DOHH2 (cell line): ENCODE data around the gene PSG7.
"Not testable (repeated sequence)": the region's sequence is repeated elsewhere in the genome, so short reads cannot be mapped to it uniquely, and the experiment has no call there.

Experiments
- H3F3A ChIP-seq: fragments of 200-600 bp; sonication (generic), shearing (Covaris generic); 2 replicates; pipeline ENCODE4 v1.6.0; 2016; ENCODE audit warnings: antibody characterized with exemption, mild to moderate bottlenecking; ENCODE audit not compliant: control insufficient read depth, insufficient read depth
- H3K27ac ChIP-seq: fragments of 200-600 bp; sonication (generic); 2 replicates; pipeline ENCODE4 v1.5.1; 2014; ENCODE audit warnings: low read depth, mild to moderate bottlenecking, low read length, moderate library complexity
- H3K27me3 ChIP-seq: fragments of 200-600 bp; sonication (generic); 2 replicates; pipeline ENCODE4 v1.6.1; 2014; ENCODE audit warnings: mild to moderate bottlenecking, low read length, mixed read lengths; ENCODE audit not compliant: control insufficient read depth
- H3K36me3 ChIP-seq: fragments of 200-600 bp; sonication (generic); 2 replicates; pipeline ENCODE4 v1.6.1; 2014; ENCODE audit warnings: mild to moderate bottlenecking, low read length, moderate library complexity, mixed read lengths; ENCODE audit not compliant: control insufficient read depth
- H3K4me1 ChIP-seq: fragments of 200-600 bp; sonication (generic); 2 replicates; pipeline ENCODE4 v1.6.1; 2014; ENCODE audit warnings: mild to moderate bottlenecking, low read length, mixed read lengths; ENCODE audit not compliant: control insufficient read depth
- H3K4me2 ChIP-seq: fragments of 200-600 bp; sonication (generic); 2 replicates; pipeline ENCODE4 v1.6.0; 2014; ENCODE audit warnings: mild to moderate bottlenecking, low read length, moderate library complexity
- H3K4me3 ChIP-seq: fragments of 200-600 bp; sonication (generic); 2 replicates; pipeline ENCODE4 v1.5.1; 2014; ENCODE audit warnings: mild to moderate bottlenecking, low read length, mixed read lengths
- H3K79me2 ChIP-seq: fragments of 200-600 bp; sonication (generic); 2 replicates; pipeline ENCODE4 v1.6.1; 2014; ENCODE audit warnings: mild to moderate bottlenecking, low read length, mixed read lengths; ENCODE audit not compliant: control insufficient read depth
- H3K9me2 ChIP-seq: fragments of 200-600 bp; sonication (generic); replicated peaks from 2 replicates; pipeline ENCODE4 v1.6.1; 2014; ENCODE audit warnings: mild to moderate bottlenecking, low read length, mixed read lengths; ENCODE audit not compliant: control insufficient read depth
- H3K9me3 ChIP-seq: fragments of 200-600 bp; sonication (generic); 2 replicates; pipeline ENCODE4 v1.6.1; 2014; ENCODE audit warnings: antibody characterized with exemption, low read length, mixed read lengths; ENCODE audit not compliant: control insufficient read depth, insufficient read depth
- H4K20me1 ChIP-seq: fragments of 200-600 bp; sonication (generic); 2 replicates; pipeline ENCODE4 v1.6.0; 2014; ENCODE audit warnings: low read depth, mild to moderate bottlenecking, antibody characterized with exemption, low read length, moderate library complexity; ENCODE audit not compliant: control insufficient read depth, insufficient read depth
- CTCF ChIP-seq: fragments of 200-600 bp; sonication (generic); IDR thresholded peaks from one replicate; pipeline ENCODE4 v1.5.1; 2014; ENCODE audit warnings: antibody characterized with exemption, mild to moderate bottlenecking, low read depth, low read length; ENCODE audit not compliant: poor library complexity, severe bottlenecking
- EZH2phosphoT487 ChIP-seq: fragments of 200-600 bp; sonication (generic); IDR thresholded peaks from 2 replicates; pipeline ENCODE4 v1.6.1; 2017; ENCODE audit warnings: borderline replicate concordance, mild to moderate bottlenecking, antibody characterized with exemption, low read length, moderate library complexity, mixed read lengths

Gene PSG7

DNA sequence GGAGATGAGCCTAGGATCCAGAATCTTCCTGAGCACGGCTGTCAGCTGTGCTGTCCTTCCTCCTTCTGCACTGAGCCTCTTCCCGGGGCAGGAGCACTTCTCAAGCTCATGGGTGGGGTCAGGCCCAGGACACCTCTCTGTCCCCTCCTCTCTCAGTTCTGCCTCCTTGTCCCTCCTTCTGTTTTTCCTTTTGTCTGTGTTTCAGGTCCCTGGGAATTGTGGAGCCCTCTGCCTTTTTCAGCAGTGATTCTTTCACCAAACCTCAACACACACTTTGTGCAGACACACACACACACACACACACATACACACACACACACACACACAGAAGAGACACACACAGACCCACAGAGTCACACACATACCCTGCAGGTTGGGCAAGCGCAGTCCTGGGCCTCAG is at the start of gene PSG7:
Gene PSG7 (minus strand): TSS at position 101 of the 400 bp plus-strand sequence. CDS start 131 bp downstream, outside the sequence.
- not testable (repeated sequence) for H3K4me2 ChIP-seq, H3F3A ChIP-seq, H3K36me3 ChIP-seq, H4K20me1 ChIP-seq, H3K9me2 ChIP-seq, H3K27ac ChIP-seq, H3K79me2 ChIP-seq, H3K9me3 ChIP-seq, H3K4me1 ChIP-seq, H3K27me3 ChIP-seq, H3K4me3 ChIP-seq

DNA sequence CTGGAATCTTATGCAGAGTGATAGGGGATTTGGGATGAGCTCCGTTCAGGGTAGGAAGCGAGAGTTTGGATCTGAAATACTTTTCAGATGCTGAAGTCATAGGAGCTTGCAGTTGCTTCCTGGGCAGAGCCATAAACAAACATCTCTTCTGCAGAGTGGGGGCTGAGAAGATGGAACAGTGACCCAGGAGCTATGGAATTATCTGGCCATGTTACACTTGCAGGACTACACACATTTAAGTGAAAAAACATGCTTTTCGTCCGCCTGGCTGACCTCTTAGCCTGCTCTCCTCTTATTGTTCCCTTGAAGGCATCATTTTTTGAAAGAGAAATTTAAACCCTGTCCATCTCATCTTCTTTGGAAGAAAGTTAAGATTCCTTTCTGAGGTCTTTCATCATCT is 48.6 kb upstream of the PSG7 start:
- Histone ChIP-seq H3K4me1 (no peaks in the 10 kb centered on the region), H3K4me2 (no peak overlapping the region), H3K36me3 (no peaks in the 10 kb centered on the region), H3K79me2 (no peaks in the 10 kb centered on the region), H4K20me1 (no peaks in the 10 kb centered on the region), H3K27ac (no peak overlapping the region), H3K27me3 (no peaks in the 10 kb centered on the region), H3F3A (no peaks in the 10 kb centered on the region), H3K9me3 (no peaks in the 10 kb centered on the region), H3K9me2 (no peaks in the 10 kb centered on the region), H3K4me3 (no peak overlapping the region)
- TF ChIP-seq CTCF (no peak), EZH2phosphoT487 (no peak)

- not testable (repeated sequence) for H4K20me1 ChIP-seq, H3K9me2 ChIP-seq, H3K4me1 ChIP-seq, H3K4me2 ChIP-seq, H3K27me3 ChIP-seq, H3K9me3 ChIP-seq, H3K36me3 ChIP-seq, H3K4me3 ChIP-seq, H3K27ac ChIP-seq, H3F3A ChIP-seq, H3K79me2 ChIP-seq
Measured at GRCh38 chr19:42982111-42982510, 45.1 kb upstream of the PSG7 start.

DNA sequence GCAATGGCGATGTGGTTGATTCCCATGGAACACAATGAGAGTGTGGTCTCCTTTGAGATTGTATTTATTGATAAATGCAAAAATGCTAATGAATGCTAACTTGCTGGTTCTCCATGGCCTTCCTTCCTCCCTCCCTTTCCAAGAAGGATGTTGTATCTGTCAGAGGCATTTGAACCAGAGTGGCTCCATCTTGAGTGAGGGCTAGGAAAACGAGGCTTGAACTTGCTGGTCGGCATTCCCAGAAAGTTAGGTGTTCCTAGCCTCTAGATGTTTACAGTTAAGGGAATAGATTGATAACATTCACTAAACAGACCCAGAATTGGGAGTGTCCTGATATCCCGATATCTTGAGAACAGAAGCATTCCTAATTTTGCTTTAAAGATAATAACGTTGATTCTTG is 34.4 kb upstream of the PSG7 start:
- not testable (repeated sequence) for H3K27me3 ChIP-seq, H3K36me3 ChIP-seq, H3K4me3 ChIP-seq, H3K79me2 ChIP-seq, H3K4me2 ChIP-seq, H3K9me3 ChIP-seq, H3F3A ChIP-seq, H3K27ac ChIP-seq, H4K20me1 ChIP-seq, H3K4me1 ChIP-seq, H3K9me2 ChIP-seq

- H3K36me3 ChIP-seq: no peaks in the 10 kb centered on the region
- no peak overlapping the region for H3K27ac ChIP-seq
- no peaks in the 10 kb centered on the region for H4K20me1 ChIP-seq
- no peaks in the 10 kb centered on the region for H3K27me3 ChIP-seq
- H3K4me2 ChIP-seq: no peak overlapping the region
- no peaks in the 10 kb centered on the region for H3K79me2 ChIP-seq
- H3K9me3 ChIP-seq: no peaks in the 10 kb centered on the region
- no peak for TF ChIP-seq EZH2phosphoT487
- no peak for TF ChIP-seq CTCF
- H3K4me1 ChIP-seq: no peaks in the 10 kb centered on the region
- no peaks in the 10 kb centered on the region for H3F3A ChIP-seq
- H3K4me3 ChIP-seq: no peak overlapping the region
- no peaks in the 10 kb centered on the region for H3K9me2 ChIP-seq
Measured at GRCh38 chr19:42965176-42965575, 28.2 kb upstream of the PSG7 start.
